Liver (tissue), 3 donors: ENCODE measurements around the gene FCRLA.
"Not testable (repeated sequence)": the region's sequence is repeated elsewhere in the genome, so short reads cannot be mapped to it uniquely, and the experiment has no call there.

Experiments
- FOXA1 ChIP-seq: IDR thresholded peaks from 2 replicates; pipeline ENCODE4 v1.6.1; 2016; ENCODE audit warnings: antibody characterized with exemption
- HNF4G ChIP-seq: IDR thresholded peaks from 2 replicates; pipeline ENCODE4 v1.6.1; 2016; ENCODE audit warnings: antibody characterized with exemption
- MAX ChIP-seq: IDR thresholded peaks from 2 replicates; pipeline ENCODE4 v1.6.1; 2016; ENCODE audit warnings: antibody characterized with exemption
- RXRA ChIP-seq, 2 donors: IDR thresholded peaks; 2 replicates each; pipeline ENCODE4 v1.6.1; 2017 to 2018; ENCODE audit warnings: antibody characterized with exemption in 2 of 2, mild to moderate bottlenecking in 1 of 2
- SP1 ChIP-seq: IDR thresholded peaks from 2 replicates; pipeline ENCODE4 v1.6.1; 2018; ENCODE audit warnings: antibody characterized with exemption, mild to moderate bottlenecking
- TAF1 ChIP-seq: conservative IDR thresholded peaks from 2 replicates; pipeline ENCODE4 v1.6.1; 2016; ENCODE audit warnings: antibody characterized with exemption, mild to moderate bottlenecking
- TF ChIP-seq, protein P1 (sequence below): fragments of 150-350 bp; IDR thresholded peaks from 2 replicates; pipeline ENCODE4 v1.5.1; 2017; ENCODE audit warnings: improper control_type of control experiment, low read depth, low read length; ENCODE audit not compliant: missing input control
- TF ChIP-seq, protein P2 (sequence below): IDR thresholded peaks from 2 replicates; pipeline ENCODE4 v1.6.1; 2016; ENCODE audit warnings: antibody characterized with exemption
- donor health status: healthy.
- donor health status: healthy.

DNA sequence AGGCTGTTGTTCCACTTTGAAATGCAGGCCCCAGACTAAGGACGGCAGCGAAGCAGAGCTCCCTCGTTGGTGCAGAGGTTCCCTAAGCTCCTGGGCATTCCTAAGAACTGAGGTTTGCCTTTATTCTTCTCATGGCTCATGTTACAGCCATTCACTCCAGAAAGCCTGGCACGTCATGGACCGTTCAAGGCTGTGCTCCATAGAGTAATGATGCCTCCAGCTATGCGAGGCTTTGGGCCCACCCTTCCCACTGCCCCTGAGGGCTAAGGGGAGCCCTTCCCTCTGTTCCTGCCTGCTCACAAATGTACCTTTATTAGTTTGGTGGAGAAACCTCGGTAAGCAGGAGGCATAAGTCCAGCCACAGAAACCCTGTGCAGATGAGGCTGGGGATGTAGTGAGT is 33.6 kb upstream of the FCRLA start:
- not testable (repeated sequence) for TF ChIP-seq MAX; HNF4G; SP1; TAF1; FOXA1; RXRA (IDR thresholded peaks at IDR 0.05)
- TF ChIP-seq, protein P1, sequence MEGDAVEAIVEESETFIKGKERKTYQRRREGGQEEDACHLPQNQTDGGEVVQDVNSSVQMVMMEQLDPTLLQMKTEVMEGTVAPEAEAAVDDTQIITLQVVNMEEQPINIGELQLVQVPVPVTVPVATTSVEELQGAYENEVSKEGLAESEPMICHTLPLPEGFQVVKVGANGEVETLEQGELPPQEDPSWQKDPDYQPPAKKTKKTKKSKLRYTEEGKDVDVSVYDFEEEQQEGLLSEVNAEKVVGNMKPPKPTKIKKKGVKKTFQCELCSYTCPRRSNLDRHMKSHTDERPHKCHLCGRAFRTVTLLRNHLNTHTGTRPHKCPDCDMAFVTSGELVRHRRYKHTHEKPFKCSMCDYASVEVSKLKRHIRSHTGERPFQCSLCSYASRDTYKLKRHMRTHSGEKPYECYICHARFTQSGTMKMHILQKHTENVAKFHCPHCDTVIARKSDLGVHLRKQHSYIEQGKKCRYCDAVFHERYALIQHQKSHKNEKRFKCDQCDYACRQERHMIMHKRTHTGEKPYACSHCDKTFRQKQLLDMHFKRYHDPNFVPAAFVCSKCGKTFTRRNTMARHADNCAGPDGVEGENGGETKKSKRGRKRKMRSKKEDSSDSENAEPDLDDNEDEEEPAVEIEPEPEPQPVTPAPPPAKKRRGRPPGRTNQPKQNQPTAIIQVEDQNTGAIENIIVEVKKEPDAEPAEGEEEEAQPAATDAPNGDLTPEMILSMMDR = not testable (repeated sequence)
- TF ChIP-seq, protein P2, sequence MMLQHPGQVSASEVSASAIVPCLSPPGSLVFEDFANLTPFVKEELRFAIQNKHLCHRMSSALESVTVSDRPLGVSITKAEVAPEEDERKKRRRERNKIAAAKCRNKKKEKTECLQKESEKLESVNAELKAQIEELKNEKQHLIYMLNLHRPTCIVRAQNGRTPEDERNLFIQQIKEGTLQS = not testable (repeated sequence)
